ELR (cell line): Measurements from ENCODE around the gene RAPGEF6.
"Not testable (repeated sequence)": the region's sequence is repeated elsewhere in the genome, so short reads cannot be mapped to it uniquely, and the experiment has no call there.

Experiments
- DNase-seq: peaks from one replicate; pipeline ENCODE4 v3.0.0-alpha.2; 2015; ENCODE audit warnings: low read depth

RAPGEF6 gene

GRCh38 chr5:131495536-131496399, 139.3 kb downstream of the RAPGEF6 start:
- no peak for DNase-seq

- peak; percentile 30 for DNase-seq
Observed at GRCh38 chr5:131491749-131492148, 143.3 kb downstream of the RAPGEF6 start.

GRCh38 chr5:131488463-131488862, 146.6 kb downstream of the RAPGEF6 start:
- DNase-seq = no peak

GRCh38 chr5:131487371-131487770, 147.7 kb downstream of the RAPGEF6 start:
- DNase-seq = not testable (repeated sequence)

- no peak for DNase-seq
Observed at GRCh38 chr5:131482617-131483016, 152.4 kb downstream of the RAPGEF6 start.

GRCh38 chr5:131481569-131481968, 153.5 kb downstream of the RAPGEF6 start:
- DNase-seq = no peak

- no peak for DNase-seq
Observed at GRCh38 chr5:131475541-131475941, 159.5 kb downstream of the RAPGEF6 start.

- DNase-seq = no peak
Observed at GRCh38 chr5:131473731-131474130, 161.3 kb downstream of the RAPGEF6 start.

GRCh38 chr5:131466171-131466766, 168.8 kb downstream of the RAPGEF6 start:
- peak; percentile 88 for DNase-seq

- no peak for DNase-seq
Observed at GRCh38 chr5:131463656-131464055, 171.4 kb downstream of the RAPGEF6 start.

GRCh38 chr5:131462454-131462853, 172.6 kb downstream of the RAPGEF6 start:
- DNase-seq = no peak

- DNase-seq = no peak
Observed at GRCh38 chr5:131461742-131462141, 173.3 kb downstream of the RAPGEF6 start.

GRCh38 chr5:131460867-131461572, 174.0 kb downstream of the RAPGEF6 start:
- no peak for DNase-seq

GRCh38 chr5:131460133-131460532, 174.9 kb downstream of the RAPGEF6 start:
- no peak for DNase-seq

GRCh38 chr5:131459216-131459615, 175.8 kb downstream of the RAPGEF6 start:
- no peak for DNase-seq

- DNase-seq = no peak
Observed at GRCh38 chr5:131457193-131457592, 177.8 kb downstream of the RAPGEF6 start.

GRCh38 chr5:131450941-131451340, 184.1 kb downstream of the RAPGEF6 start:
- no peak for DNase-seq

GRCh38 chr5:131441184-131441583, 193.8 kb downstream of the RAPGEF6 start:
- no peak for DNase-seq

GRCh38 chr5:131436081-131436480, 198.9 kb downstream of the RAPGEF6 start:
- DNase-seq = no peak

- no peak for DNase-seq
Observed at GRCh38 chr5:131433109-131433508, 201.9 kb downstream of the RAPGEF6 start.

- DNase-seq = no peak
Observed at GRCh38 chr5:131431794-131432193, 203.2 kb downstream of the RAPGEF6 start.

GRCh38 chr5:131430794-131431193, 204.2 kb downstream of the RAPGEF6 start:
- DNase-seq = peak; percentile 25

- DNase-seq = no peak
Observed at GRCh38 chr5:131426011-131426410, 209.0 kb downstream of the RAPGEF6 start.
